A673 (cell line): ENCODE data around the gene HSD17B3.

ENCODE experiments used
- CTCF ChIP-seq: fragments of 300-800, 200-600 bp; sonication (generic); conservative IDR thresholded peaks from 2 replicates; pipeline ENCODE4 v1.5.1; 2017; ENCODE audit warnings: low read depth, mild to moderate bottlenecking, antibody characterized with exemption, low read length, moderate library complexity, mixed read lengths
- EZH2 ChIP-seq: fragments of 200-600 bp; sonication (generic); IDR thresholded peaks from 2 replicates; pipeline ENCODE4 v1.6.1; 2017; ENCODE audit warnings: borderline replicate concordance, low read depth, mild to moderate bottlenecking, mixed read lengths, antibody characterized with exemption, low read length; ENCODE audit not compliant: poor library complexity, severe bottlenecking

DNA sequence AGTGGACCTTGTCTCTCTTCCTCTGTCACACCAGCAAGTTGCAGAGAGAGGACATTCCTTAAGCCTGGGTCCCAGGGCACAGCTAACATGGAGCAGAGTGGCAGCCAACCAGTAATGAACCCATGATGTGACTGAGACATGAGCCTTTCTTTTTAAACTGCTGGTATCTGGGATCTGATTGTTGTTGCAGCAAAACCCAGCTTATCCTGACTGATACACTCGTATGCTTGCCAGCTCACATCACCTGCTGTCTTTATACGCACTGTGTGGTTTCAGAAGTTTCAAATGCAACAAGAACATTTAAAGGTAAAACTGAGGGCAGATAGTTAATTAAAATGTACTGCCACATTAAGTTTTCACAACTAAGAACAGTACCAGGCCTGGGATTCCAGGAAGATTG is 97.1 kb downstream of the HSD17B3 start:
- no peak for TF ChIP-seq CTCF
- TF ChIP-seq EZH2: no peak
